Activated T-cell treated with anti-CD3 and anti-CD28 coated beads for 1 hour (primary cell): ENCODE data around the gene TNFRSF21.
"Not testable (repeated sequence)": the region's sequence is repeated elsewhere in the genome, so short reads cannot be mapped to it uniquely, and the experiment has no call there.

Experiments
- DNase-seq: peaks from one replicate; pipeline ENCODE4 v3.0.0-alpha.2; 2020; ENCODE audit warnings: low read depth

The TNFRSF21 gene

GRCh38 chr6:47288267-47289090, 21.2 kb downstream of the TNFRSF21 start:
- DNase-seq: no peak

- DNase-seq: no peak
Observed at GRCh38 chr6:47286301-47286700, 23.4 kb downstream of the TNFRSF21 start.

- no peak for DNase-seq
Observed at GRCh38 chr6:47283993-47284392, 25.7 kb downstream of the TNFRSF21 start.

GRCh38 chr6:47278545-47278944, 31.2 kb downstream of the TNFRSF21 start:
- no peak for DNase-seq

- DNase-seq: no peak
Observed at GRCh38 chr6:47277702-47278101, 32.0 kb downstream of the TNFRSF21 start.

GRCh38 chr6:47276377-47276776, 33.3 kb downstream of the TNFRSF21 start:
- no peak for DNase-seq

- no peak for DNase-seq
Observed at GRCh38 chr6:47275640-47276039, 34.1 kb downstream of the TNFRSF21 start.

- DNase-seq: not testable (repeated sequence)
Observed at GRCh38 chr6:47275132-47275531, 34.6 kb downstream of the TNFRSF21 start.

- DNase-seq: no peak
Observed at GRCh38 chr6:47268572-47269187, 41.0 kb downstream of the TNFRSF21 start.

- no peak for DNase-seq
Observed at GRCh38 chr6:47267301-47267700, 42.4 kb downstream of the TNFRSF21 start.

- DNase-seq: no peak
Observed at GRCh38 chr6:47265971-47266370, 43.7 kb downstream of the TNFRSF21 start.

- DNase-seq: no peak
Observed at GRCh38 chr6:47264775-47265184, 44.9 kb downstream of the TNFRSF21 start.

GRCh38 chr6:47263268-47263667, 46.4 kb downstream of the TNFRSF21 start:
- DNase-seq: no peak

GRCh38 chr6:47262231-47262630, 47.5 kb downstream of the TNFRSF21 start:
- no peak for DNase-seq

GRCh38 chr6:47261191-47261590, 48.5 kb downstream of the TNFRSF21 start:
- DNase-seq: no peak

GRCh38 chr6:47260021-47260420, 49.7 kb downstream of the TNFRSF21 start:
- DNase-seq: no peak

- no peak for DNase-seq
Observed at GRCh38 chr6:47258724-47259347, 50.9 kb downstream of the TNFRSF21 start.

GRCh38 chr6:47256981-47257730, 52.5 kb downstream of the TNFRSF21 start:
- no peak for DNase-seq

GRCh38 chr6:47256361-47256760, 53.3 kb downstream of the TNFRSF21 start:
- no peak for DNase-seq

- DNase-seq: no peak
Observed at GRCh38 chr6:47254906-47255305, 54.8 kb downstream of the TNFRSF21 start.

GRCh38 chr6:47254051-47254450, 55.7 kb downstream of the TNFRSF21 start:
- DNase-seq: no peak

GRCh38 chr6:47253136-47253535, 56.6 kb downstream of the TNFRSF21 start:
- no peak for DNase-seq
